KMS-11 (cell line): ENCODE measurements around the gene WIPI1.

Experiments
- H2AFZ ChIP-seq: fragments of 200-600 bp; sonication (generic); 2 replicates; pipeline ENCODE4 v1.6.1; 2016; ENCODE audit warnings: antibody characterized with exemption, mixed run types, low read depth
- H3K27ac ChIP-seq: fragments of 200-600 bp; sonication (generic); 2 replicates; pipeline ENCODE4 v1.6.1; 2016; ENCODE audit warnings: mild to moderate bottlenecking, mixed run types
- H3K27me3 ChIP-seq: fragments of 200-600 bp; sonication (generic); 2 replicates; pipeline ENCODE4 v1.6.1; 2017; ENCODE audit warnings: mild to moderate bottlenecking, low read depth, mixed run types, moderate library complexity; ENCODE audit not compliant: insufficient read depth
- H3K36me3 ChIP-seq: fragments of 200-600 bp; sonication (generic); 2 replicates; pipeline ENCODE4 v1.6.1; 2017; ENCODE audit warnings: mild to moderate bottlenecking, mixed run types; ENCODE audit not compliant: insufficient read depth
- H3K4me1 ChIP-seq: fragments of 200-600 bp; sonication (generic); 2 replicates; pipeline ENCODE4 v1.6.1; 2016; ENCODE audit warnings: mild to moderate bottlenecking, low read depth, mixed run types; ENCODE audit not compliant: poor library complexity, severe bottlenecking
- H3K4me2 ChIP-seq: fragments of 200-600 bp; sonication (generic); 2 replicates; pipeline ENCODE4 v1.7.0; 2016; ENCODE audit warnings: mild to moderate bottlenecking, mixed run types
- H3K4me3 ChIP-seq: fragments of 200-600 bp; sonication (generic); IDR thresholded peaks from 2 replicates; pipeline ENCODE4 v1.6.1; 2017; ENCODE audit warnings: low read depth, low read length, mixed read lengths; ENCODE audit not compliant: insufficient read depth
- H3K79me2 ChIP-seq: fragments of 200-600 bp; sonication (generic); 2 replicates; pipeline ENCODE4 v1.6.1; 2016; ENCODE audit warnings: low read depth, mixed run types; ENCODE audit not compliant: insufficient read depth
- H3K9ac ChIP-seq: fragments of 200-600 bp; sonication (generic); 2 replicates; pipeline ENCODE4 v1.6.1; 2016; ENCODE audit warnings: mild to moderate bottlenecking, mixed run types
- H4K20me1 ChIP-seq: fragments of 200-600 bp; sonication (generic); 2 replicates; pipeline ENCODE4 v1.6.1; 2016; ENCODE audit warnings: mild to moderate bottlenecking, mixed run types; ENCODE audit not compliant: insufficient read depth
- CTCF ChIP-seq: fragments of 200-600 bp; sonication (generic); conservative IDR thresholded peaks from 2 replicates; pipeline ENCODE4 v1.6.1; 2017; ENCODE audit warnings: low read depth, mild to moderate bottlenecking, antibody characterized with exemption, low read length, moderate library complexity, mixed read lengths

WIPI1 gene

GRCh38 chr17:68385490-68386215 lies 71.6 kb downstream of the WIPI1 start:
- Histone ChIP-seq H3K4me3 (no peak overlapping the region), H3K36me3 (no peaks in the 10 kb centered on the region), H3K27me3 (no peaks in the 10 kb centered on the region), H4K20me1 (no peaks in the 10 kb centered on the region), H2AFZ (no peak overlapping the region), H3K79me2 (no peaks in the 10 kb centered on the region), H3K4me1 (no peaks in the 10 kb centered on the region), H3K4me2 (no peak overlapping the region), H3K27ac (no peak overlapping the region), H3K9ac (no peak overlapping the region)
- TF ChIP-seq CTCF: no peak

GRCh38 chr17:68384941-68385340 lies 72.4 kb downstream of the WIPI1 start:
- no peaks in the 10 kb centered on the region for H3K36me3 ChIP-seq
- no peaks in the 10 kb centered on the region for H3K4me1 ChIP-seq
- no peak overlapping the region for H3K9ac ChIP-seq
- no peak overlapping the region for H2AFZ ChIP-seq
- H3K27ac ChIP-seq: no peak overlapping the region
- no peak overlapping the region for H3K4me3 ChIP-seq
- H4K20me1 ChIP-seq: no peaks in the 10 kb centered on the region
- H3K4me2 ChIP-seq: no peak overlapping the region
- H3K79me2 ChIP-seq: no peaks in the 10 kb centered on the region
- TF ChIP-seq CTCF: no peak
- H3K27me3 ChIP-seq: no peaks in the 10 kb centered on the region

GRCh38 chr17:68384471-68384870 lies 72.8 kb downstream of the WIPI1 start:
- Histone ChIP-seq H2AFZ (no peak overlapping the region), H3K4me2 (no peak overlapping the region), H3K79me2 (no peaks in the 10 kb centered on the region), H3K27me3 (no peaks in the 10 kb centered on the region), H3K36me3 (no peaks in the 10 kb centered on the region), H3K9ac (no peak overlapping the region), H3K4me3 (no peak overlapping the region), H3K4me1 (no peaks in the 10 kb centered on the region), H3K27ac (no peak overlapping the region), H4K20me1 (no peaks in the 10 kb centered on the region)
- no peak for TF ChIP-seq CTCF

- Histone ChIP-seq H3K79me2 (no peaks in the 10 kb centered on the region), H4K20me1 (no peaks in the 10 kb centered on the region), H3K4me2 (no peak overlapping the region), H3K4me1 (no peaks in the 10 kb centered on the region), H3K9ac (no peak overlapping the region), H3K27me3 (no peaks in the 10 kb centered on the region), H3K27ac (no peak overlapping the region), H2AFZ (no peak overlapping the region), H3K4me3 (no peak overlapping the region), H3K36me3 (no peaks in the 10 kb centered on the region)
- TF ChIP-seq CTCF: no peak
These were observed 73.6 kb downstream of the WIPI1 start for GRCh38 chr17:68383443-68384321.
